Body of pancreas (tissue), 4 donors: ENCODE results near the gene EEF2KMT. TPM values are rescaled to one million over a fixed set of nuclear protein-coding genes. Genes with fewer than 3 reads are reported as not detected.

Experiments used
- ATAC-seq: fragments of 150-250 bp; one replicate; pipeline ENCODE4 v1.9.1; 2016
- DNase-seq, 4 donors: peaks; one replicate each; pipeline ENCODE4 v3.0.0-alpha.2; 2019
- H3K27ac ChIP-seq, 4 donors: fragments of 200-600 bp; sonication (generic); 1 replicate in 3 of 4; 2 replicates in 1 of 4; pipeline versions ENCODE4 v1.5.1 to v1.6.1; 2016 to 2019; ENCODE audit warnings: mild to moderate bottlenecking in 1 of 4, mixed read lengths in 1 of 4, moderate library complexity in 1 of 4
- H3K27me3 ChIP-seq, 2 donors: fragments of 200-600 bp; sonication (generic); one replicate each; pipeline ENCODE4 v1.6.0; 2016; ENCODE audit warnings: mild to moderate bottlenecking in 1 of 2
- H3K36me3 ChIP-seq, 2 donors: fragments of 200-600 bp; sonication (generic); replicated peaks in 1 of 2; 2 replicates each; pipeline ENCODE4 v1.5.1; 2016; ENCODE audit warnings: low read depth in 2 of 2; ENCODE audit not compliant: insufficient read depth in 1 of 2
- H3K4me1 ChIP-seq: fragments of 200-600 bp; sonication (generic); one replicate; pipeline ENCODE4 v1.6.0; 2016
- H3K4me3 ChIP-seq, 2 donors: fragments of 200-600 bp; sonication (generic); 1 replicate in 1 of 2; 2 replicates in 1 of 2; pipeline ENCODE4 v1.5.1; 2016 to 2019
- H3K9me3 ChIP-seq, 3 donors: fragments of 200-600 bp; sonication (generic); 1 replicate in 2 of 3; 2 replicates in 1 of 3; pipeline ENCODE4 v1.5.1; 2016
- CTCF ChIP-seq, 7 experiments: fragments of 450-650 bp in 4 of 7; fragments of 200-600 bp in 3 of 7; sonication (generic) in 3 of 7; IDR thresholded peaks; one replicate each; pipeline ENCODE4 v1.5.1; 2016 to 2019; ENCODE audit warnings: antibody characterized with exemption in 7 of 7
- POLR2A ChIP-seq, 3 donors: fragments of 450-650 bp; IDR thresholded peaks; one replicate each; pipeline ENCODE4 v1.6.1; 2016; ENCODE audit warnings: antibody characterized with exemption in 3 of 3, mild to moderate bottlenecking in 2 of 3
- WGBS, 2 donors: methylation state at CpG; one replicate each; pipeline ENCODE4 v1.1.5; 2017; 5-methylcytosine and 5-hydroxymethylcytosine counted together
- intact Hi-C: fragments of 100-400 bp; cut with DNase I; formaldehyde crosslinking; loops from one replicate; pipeline ENCODE4 v1.15.1; 2023
- total RNA-seq, 2 donors: library from RNA; depleted of rRNA; stranded (reverse); fragments of >200 nt; gene quantifications; one replicate each; pipeline ENCODE4 v1.1.0, GENCODE V29; 2016

Gene EEF2KMT
- total RNA-seq, 2 donors from 2014 or later = 2.0 to 2.9 TPM

- no peak for ATAC-seq
- Histone ChIP-seq H3K36me3 (no peaks in the 10 kb centered on the region), H3K4me1 (peaks cover 21% of the 10 kb centered on the region), H3K27ac (no peak overlapping the region), H3K9me3 (no peaks in the 10 kb centered on the region), H3K4me3 (no peak overlapping the region), H3K27me3 (no peaks in the 10 kb centered on the region)
- DNase-seq = no peak
- TF ChIP-seq CTCF (IDR thresholded peaks at IDR 0.05) (no peak), POLR2A (IDR thresholded peaks at IDR 0.05) (no peak)
- intact Hi-C loops = loop anchor here (10.0 kb wide), 1 partner anchor 95 kb away; no protein-coding TSS in a partner anchor
- WGBS, 2 donors = 88 to 96% methylated on average over 9 of the region's 9 CpGs
Measured at GRCh38 chr16:5069854-5070253, 27.7 kb downstream of the EEF2KMT start.

DNA sequence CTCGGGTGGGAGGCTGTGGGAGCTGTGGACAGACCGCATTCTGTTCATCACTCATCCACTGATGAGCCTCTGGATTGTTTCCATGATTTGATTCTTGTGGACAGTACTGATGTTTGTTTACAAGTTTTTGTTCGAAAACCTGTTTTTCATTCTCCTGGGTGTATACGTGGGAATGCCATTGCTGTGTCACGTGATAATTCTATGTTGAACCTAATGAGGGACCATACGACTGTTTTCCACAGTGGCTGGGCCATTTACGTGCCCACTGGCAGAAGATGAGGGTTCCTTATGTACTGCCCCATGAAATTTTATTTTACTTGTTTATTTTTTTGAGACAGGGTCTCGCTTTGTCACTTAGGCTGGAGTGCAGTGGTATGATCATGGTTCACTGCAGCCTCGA lies 28.5 kb downstream of the EEF2KMT start:
- Histone ChIP-seq H3K27ac (no peak overlapping the region), H3K9me3 (no peaks in the 10 kb centered on the region), H3K36me3 (no peaks in the 10 kb centered on the region), H3K4me3 (no peak overlapping the region), H3K4me1 (peaks cover 21% of the 10 kb centered on the region), H3K27me3 (no peaks in the 10 kb centered on the region)
- 80 to 83% methylated on average over 9 of the region's 9 CpGs for WGBS, 2 donors
- DNase-seq = no peak
- intact Hi-C loops = no loop called here
- no peak for TF ChIP-seq POLR2A (IDR thresholded peaks at IDR 0.05)
- no peak for ATAC-seq

DNA sequence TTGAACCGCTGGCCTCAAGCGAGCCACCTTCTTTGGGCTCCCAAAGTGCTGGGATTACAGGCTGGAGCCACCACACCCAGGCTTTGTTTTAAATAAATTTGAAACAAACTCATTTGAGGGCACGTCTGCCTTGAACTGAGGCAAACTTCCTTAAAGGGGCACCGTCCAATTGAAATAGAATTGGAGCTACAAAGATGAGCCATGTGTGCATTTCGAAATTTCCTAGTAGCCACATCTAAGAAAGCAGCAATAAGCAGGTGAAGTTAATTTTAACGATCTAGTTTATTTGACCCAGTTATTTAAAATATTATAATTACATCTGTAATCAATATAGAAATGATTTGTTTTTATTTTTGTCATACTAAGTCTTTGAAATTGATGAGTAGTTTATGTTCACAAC lies 31.1 kb downstream of the EEF2KMT start:
- Histone ChIP-seq H3K9me3 (no peaks in the 10 kb centered on the region), H3K27me3 (no peaks in the 10 kb centered on the region), H3K4me1 (peaks cover 6% of the 10 kb centered on the region), H3K36me3 (no peaks in the 10 kb centered on the region), H3K27ac (no peak overlapping the region), H3K4me3 (no peak overlapping the region)
- no peak for TF ChIP-seq CTCF (IDR thresholded peaks at IDR 0.05)
- TF ChIP-seq POLR2A (IDR thresholded peaks at IDR 0.05) = no peak
- 70 to 71% methylated on average over 6 of the region's 6 CpGs for WGBS, 2 donors
- intact Hi-C loops = no loop called here
- ATAC-seq (no peak), DNase-seq (no peak)

GRCh38 chr16:5065813-5066212 lies 31.8 kb downstream of the EEF2KMT start, which contains the start of gene C16orf89:
C16orf89 (minus strand) TSS chr16:5065956; CDS start chr16:5065908, 48 bp downstream.
- peak in 1 of 4 donors; percentile 50 for DNase-seq
- no peak for TF ChIP-seq POLR2A (IDR thresholded peaks at IDR 0.05)
- TF ChIP-seq CTCF (IDR thresholded peaks at IDR 0.05) = no peak
- H3K27me3 ChIP-seq = no peaks in the 10 kb centered on the region
- H3K4me3 ChIP-seq = no peak within 1 kb of the TSS
- H3K4me1 ChIP-seq = no peaks in the 10 kb centered on the region
- 68 to 89% methylated on average over 4 to 10 of the region's 10 CpGs for WGBS, 2 donors
- H3K27ac ChIP-seq = no peak within 1 kb of the TSS
- no peaks in the 10 kb centered on the region for H3K36me3 ChIP-seq
- no peaks in the 10 kb centered on the region for H3K9me3 ChIP-seq
- intact Hi-C loops = no loop called here
- no peak for ATAC-seq

DNA sequence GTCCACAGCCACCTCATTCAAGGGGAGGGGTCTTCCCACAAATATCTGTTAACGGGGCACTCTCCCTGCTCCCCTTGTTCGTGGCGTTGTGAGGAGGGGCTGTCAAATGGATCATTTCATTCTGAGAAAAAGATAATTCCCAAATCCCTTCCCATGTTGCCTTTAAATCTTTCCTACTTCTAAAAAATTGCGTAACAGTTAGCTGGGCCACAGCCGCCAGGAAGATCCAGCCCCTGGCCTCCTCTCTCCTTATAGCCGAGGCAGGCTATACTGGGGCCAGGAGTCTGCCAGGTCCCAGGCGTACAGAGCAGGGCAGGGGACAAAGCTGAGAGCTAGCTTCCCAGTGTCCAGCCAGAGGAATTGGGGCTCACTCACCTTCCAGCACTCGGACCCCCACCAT lies 32.3 kb downstream of the EEF2KMT start:
- H3K36me3 ChIP-seq = no peaks in the 10 kb centered on the region
- intact Hi-C loops = no loop called here
- H3K4me1 ChIP-seq = no peaks in the 10 kb centered on the region
- ATAC-seq (no peak), DNase-seq (no peak)
- no peaks in the 10 kb centered on the region for H3K9me3 ChIP-seq
- no peak overlapping the region for H3K4me3 ChIP-seq
- H3K27me3 ChIP-seq = no peaks in the 10 kb centered on the region
- TF ChIP-seq CTCF (IDR thresholded peaks at IDR 0.05) = no peak
- TF ChIP-seq POLR2A (IDR thresholded peaks at IDR 0.05) = no peak
- 53 to 59% methylated on average over 8 of the region's 8 CpGs for WGBS, 2 donors
- H3K27ac ChIP-seq = no peak overlapping the region
